NCI-H187 treated with DMSO at 0.1 percent for 48 hours (cell line): ENCODE measurements around the gene CISTR.
"Not testable (repeated sequence)": the region's sequence is repeated elsewhere in the genome, so short reads cannot be mapped to it uniquely, and the experiment has no call there.

Experiments
- DNase-seq: peaks from one replicate; lab custom pipeline; 2025; lab: John Stamatoyannopoulos, UW

The CISTR gene

DNA sequence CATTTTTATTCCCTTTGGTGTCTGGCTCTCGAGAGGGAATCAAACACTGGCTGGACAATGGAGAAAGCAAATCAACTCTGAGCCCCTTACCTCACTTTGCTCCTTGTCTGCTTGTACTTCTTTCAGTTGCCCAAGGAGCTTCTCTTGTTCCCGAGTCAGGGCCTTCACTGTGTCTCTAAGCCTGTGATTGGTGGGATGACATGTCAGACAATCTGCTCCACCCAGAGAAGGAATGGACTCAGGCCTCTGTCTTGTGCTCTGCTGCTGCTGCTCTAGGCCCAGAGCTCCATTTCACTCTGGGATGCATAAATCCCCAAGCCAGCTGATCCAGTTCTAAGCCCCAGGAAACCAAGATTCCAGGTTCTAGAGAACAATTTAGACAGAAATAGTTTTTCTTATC is 32.1 kb downstream of the CISTR start:
- DNase-seq = no peak

DNA sequence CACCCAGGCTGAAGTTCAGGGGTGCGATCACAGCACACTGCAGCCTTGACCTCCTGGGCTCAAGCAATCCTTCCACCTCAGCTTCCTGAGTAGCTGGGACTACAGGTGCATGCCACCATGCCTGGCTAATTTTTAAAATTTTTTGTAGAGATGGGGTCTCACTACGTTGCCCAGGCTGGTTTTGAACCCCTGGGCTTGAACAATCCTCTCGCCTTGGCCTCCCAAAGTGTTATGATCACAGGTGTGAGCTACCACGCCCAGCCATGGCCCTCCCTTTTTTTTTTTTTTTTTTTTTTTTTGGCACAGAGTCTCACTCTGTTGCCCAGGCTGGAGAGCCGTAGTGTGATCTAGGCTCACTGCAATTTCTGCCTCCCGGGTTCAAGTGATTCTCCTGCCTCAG is 33.2 kb downstream of the CISTR start:
- not testable (repeated sequence) for DNase-seq

DNA sequence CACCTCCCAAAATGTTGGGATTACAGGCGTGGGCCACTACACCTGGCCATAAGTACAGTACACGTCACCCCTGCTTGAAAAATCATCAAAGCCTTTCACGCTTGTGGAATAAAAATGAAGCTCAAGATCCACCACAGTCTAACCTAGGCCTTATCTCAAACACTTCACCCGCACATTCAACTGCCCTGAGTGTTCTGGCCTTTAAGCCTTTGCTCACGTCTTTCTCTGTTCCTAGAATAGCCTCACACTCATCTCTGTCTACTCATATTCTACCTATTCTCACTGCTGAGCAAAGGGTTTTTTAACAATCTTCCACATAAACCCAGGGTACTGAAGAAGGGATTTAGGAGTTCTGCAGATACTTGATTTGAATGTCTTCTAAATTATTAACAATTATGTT is 34.5 kb downstream of the CISTR start:
- DNase-seq = no peak

DNA sequence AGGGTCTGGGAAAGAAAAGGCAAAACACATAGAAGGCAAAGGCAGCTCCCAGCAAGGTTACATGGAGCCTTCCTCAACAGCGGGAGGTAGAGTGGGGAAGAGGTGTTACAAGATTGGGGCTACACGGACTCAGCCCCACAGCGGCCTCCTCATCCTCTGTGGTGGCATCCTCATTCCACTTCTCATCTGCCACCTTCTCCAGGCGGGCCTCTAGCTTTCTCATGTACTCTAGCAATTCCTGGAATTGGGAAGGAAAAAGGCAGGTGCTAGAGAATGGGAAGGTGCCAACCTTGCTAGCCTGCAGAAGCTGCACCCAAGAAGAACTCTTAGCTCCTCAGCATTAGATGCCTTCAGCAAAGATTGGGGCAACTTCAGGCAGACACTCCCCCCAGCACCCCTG is 37.8 kb downstream of the CISTR start:
- no peak for DNase-seq

DNA sequence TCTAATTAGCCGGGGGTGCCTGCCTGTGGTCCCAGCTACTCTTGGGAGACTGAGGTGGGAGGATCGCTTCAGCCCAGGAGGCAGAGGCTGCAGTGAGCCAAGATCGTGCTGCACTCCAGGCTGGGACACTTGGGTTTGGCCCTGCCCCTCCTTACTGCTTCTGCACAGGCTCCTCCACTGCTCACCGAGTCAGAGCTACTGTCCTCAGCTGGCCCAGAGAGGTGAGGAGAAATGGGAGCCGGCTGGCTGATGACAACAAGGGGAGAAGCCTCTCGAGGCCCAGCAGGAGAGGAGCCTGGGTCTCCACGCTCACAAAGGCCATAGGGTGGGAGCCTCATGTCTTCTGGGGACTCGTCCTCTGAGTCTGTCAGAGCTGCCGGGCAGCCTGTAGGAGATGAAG is 38.3 kb downstream of the CISTR start:
- no peak for DNase-seq

DNA sequence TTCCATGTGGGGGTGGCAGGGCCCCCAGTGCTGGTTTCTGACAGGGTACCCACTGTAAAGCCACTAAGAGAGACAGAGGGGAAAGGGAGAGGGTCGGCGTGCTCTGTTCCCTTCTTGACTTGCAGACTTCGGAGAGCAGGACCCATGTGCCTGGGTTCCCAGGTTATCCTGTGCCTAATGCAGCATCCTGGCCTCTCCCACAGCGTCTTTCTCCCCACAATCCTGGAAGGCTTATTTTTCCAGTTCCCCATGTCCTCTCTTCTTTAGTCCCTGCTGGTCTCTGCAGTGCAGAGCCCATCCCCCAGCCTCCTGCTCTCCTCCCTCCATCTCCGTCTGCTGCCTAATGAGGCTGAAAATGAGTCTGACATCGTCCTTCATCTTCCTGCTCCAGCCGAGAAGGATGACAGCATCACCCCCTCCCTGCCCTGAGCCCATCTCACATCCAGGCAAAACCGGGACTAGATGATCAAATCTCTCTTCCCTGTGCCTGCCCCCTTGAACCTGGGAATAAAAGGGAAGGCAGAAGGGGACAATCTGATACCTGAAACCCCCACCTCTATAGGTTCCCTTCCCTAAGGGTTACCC is 39.6 kb downstream of the CISTR start:
- DNase-seq = no peak

DNA sequence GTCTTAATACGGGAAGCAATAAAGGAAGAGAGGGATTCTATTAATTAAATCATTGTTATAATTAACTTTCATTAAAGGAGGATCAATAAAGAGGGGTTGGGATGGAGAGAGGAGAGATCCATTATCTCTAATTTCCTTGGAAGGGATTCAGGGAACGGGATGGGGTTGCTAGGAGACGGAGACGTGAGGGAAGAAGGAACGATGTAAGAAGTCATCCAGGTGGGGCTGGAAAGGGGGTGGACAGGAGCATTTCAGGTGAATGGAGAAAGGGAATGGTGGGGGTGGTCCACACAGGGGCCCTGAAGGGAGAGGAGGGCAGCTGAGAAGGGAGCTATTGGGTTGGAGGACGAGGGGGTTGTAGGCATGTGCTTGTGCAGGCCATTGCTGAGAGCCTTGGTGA is 41.7 kb downstream of the CISTR start:
- no peak for DNase-seq

DNA sequence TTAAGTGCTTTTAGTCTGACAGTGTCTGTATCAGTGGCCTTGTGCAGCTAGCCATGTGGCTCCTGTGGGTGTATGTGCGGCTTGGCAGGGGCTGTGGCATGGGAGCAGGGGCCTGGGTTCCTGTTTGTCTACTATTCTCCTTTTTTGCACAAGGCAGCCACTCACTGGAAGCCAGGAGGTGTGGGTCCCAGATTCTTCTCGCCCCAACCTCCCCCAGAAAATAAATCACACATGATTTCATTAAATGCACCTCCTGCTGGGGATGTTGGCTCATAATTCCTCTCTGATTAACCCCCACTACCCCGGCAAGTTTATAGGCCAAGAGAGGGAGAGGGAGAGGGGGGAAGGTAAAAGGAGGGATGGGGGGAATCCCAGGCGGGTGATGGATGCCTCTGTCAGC is 42.1 kb downstream of the CISTR start:
- no peak for DNase-seq

DNA sequence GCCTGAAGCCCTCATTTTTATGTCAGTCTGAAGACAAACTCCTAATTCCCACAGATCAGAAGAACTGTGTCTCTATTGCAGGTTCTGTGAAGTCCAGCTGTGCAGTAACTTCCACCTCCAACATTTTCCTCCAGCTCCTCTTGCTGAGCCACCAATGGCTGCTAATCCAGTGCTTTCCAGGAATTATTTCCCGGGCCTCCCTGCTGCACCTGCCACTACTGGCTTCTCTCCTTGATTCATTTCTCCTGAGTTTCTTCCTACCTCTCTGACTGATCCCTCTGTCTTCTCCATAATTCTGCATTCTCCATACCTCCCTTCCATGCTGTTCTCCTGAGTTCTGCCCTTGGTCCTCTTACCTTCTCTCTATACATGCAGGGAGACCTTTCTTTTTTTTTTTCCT is 45.7 kb downstream of the CISTR start:
- DNase-seq = no peak

DNA sequence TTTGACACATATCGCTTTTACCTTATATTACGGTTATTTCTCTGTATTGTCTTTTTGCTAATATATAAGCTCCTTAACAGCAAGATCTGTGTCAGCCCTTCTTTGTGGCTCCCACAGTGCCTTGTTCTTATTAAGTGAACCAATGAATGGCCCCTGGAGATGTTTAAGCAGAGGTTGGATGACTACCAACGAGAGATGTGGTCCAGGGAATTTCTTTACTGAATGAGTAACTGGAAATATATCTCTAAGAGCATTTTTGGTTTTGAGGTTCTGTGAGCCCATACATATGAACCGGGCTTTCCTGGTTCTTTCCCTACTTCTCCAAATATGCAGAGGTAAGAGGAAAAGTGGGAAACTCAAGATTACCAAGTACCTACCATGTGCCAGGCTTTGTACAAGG is 48.0 kb downstream of the CISTR start:
- DNase-seq = no peak

DNA sequence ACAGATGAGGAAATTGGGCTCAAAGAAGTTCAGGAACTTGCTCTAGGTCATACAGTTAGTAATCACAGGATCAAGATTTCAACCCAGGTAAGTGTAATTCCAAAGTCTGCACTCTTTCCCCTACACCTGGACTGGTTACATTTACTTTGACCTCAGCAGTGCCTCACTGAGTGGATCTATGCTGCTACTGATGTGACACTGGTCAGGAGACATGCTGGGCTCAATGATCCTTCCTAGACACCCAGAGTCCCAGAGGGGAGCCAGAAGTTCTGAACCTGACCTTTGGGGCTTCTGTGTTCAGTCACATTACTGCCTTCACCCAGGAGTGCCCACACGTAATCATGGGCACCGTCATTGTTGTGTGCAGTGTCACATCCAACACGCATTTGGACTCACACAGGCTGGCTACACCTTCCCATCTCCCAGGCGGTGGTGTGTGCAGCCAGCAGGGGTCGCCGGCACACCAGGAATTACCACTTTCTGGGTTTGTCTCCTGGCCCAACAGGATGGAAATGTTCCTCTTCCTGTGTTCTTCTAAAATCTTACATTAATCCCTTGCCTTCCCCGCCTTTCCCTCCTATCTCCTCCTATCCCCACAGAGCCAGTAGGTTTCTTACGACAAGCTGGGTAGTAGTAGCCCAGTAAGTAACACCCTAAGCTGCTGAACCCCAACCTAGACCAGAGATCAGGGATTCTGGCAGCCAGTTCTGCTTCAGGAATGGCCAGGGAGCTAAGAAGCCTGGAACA is 50.1 kb downstream of the CISTR start:
- DNase-seq = peak; percentile 8

DNA sequence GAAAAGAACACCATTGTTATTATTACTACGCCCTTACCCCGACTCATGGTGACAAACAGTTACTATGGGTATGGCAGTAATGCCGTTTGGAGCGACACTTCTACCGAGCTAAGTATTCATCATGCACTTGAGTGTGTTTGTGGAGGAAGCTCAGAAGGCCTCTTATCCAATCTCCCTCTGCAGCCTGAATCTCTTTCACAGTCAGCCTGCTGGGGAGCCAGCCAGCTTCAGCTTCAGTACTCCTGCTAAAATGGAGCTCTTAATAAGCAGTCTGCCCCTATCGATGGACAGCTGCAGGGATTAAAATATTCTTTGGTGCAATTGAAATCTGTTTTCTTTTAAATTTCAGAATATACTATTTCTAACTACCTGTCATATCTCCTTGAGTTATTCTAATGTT is 51.2 kb downstream of the CISTR start:
- DNase-seq = peak; percentile 70

DNA sequence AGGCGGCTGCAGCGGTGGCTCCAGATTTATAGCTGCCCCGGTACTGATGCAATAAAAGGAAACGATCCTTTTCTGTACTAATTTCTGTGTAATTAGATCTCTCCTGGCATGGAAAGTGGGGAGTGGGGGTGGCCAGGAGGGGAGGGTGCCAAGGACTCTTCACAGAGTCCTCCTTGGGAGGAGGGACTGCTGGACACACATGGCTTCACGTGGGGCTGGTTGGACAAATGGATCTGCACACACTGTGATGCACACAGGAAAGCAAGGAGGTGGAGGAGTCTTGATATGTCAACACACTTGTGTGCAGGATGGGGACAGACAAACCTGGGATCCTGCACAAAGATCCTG is 52.1 kb downstream of the CISTR start:
- DNase-seq = no peak

DNA sequence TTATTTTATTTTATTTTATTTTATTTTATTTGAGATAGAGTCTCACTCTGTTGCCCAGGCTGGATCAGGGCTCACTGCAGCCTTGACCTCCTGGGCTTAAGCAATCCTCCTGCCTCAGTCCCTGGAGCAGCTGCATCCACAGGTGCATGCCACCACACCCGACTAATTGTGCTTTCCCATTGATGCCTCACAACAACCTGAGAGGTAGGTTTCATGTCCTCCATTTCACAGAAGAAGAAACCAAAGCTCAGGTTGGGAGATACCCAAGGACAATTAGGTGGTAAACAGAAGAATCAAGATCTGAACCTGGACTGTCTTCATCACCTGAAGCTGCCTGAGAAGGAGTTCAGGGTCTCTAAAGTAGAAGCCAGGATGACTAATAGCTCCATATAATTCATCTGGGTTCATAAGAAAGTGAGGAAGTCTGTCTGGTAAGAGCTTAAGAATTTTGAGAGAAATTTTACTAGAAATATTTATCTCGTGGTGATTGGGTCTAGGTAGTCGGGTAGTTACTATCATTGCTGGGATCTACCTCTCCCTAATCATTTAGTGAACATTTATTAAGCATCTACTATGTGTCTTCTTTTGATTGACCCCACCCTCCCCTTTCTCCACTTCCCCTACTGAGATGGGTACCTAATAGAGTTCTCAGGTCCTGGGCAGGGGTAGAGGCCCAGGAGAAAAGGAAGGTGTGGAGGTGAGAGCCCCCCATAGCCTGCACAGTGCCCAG is 52.7 kb downstream of the CISTR start:
- DNase-seq = no peak

DNA sequence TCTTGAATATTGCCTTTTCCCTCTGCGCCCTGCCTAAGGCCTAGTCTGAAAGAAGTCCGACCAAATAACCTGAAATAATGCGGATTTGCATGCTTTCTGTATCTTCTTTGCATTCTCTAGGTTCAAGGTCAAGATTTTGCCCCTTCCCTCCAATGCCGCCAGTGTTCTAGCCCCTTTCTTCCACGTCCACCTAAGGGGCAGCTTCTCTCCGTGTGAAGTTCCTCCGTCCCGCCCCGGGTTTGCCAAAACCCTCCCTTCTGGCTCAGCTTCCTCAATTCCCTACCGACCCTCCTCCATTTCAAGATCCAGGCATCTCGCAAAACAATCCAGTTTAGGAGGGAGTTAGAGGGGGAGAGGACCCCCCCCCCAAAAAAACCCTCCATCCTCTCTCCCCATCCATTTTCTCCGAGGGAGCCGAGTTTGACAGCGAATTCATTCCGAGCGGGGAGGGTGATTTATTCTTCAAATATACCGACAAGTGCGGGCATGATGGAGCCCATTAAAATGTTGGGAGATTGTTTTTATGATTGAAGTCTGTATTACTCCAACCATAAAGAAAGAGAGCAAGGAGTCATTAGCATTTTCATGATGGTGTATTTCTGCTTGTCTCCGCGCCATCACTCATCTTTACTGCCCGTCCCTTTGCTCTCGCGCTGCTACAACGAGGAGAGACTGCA is 55.0 kb downstream of the CISTR start:
- DNase-seq = peak; percentile 60
